Measurements from ENCODE around the gene LAMP1. TPM values are rescaled to one million over a fixed set of nuclear protein-coding genes. Genes with fewer than 3 reads are reported as not detected.

Gene LAMP1
- polyA plus RNA-seq, 1 of the 3 experiments (the other 2 are of a cell fraction), result 261 TPM

DNA sequence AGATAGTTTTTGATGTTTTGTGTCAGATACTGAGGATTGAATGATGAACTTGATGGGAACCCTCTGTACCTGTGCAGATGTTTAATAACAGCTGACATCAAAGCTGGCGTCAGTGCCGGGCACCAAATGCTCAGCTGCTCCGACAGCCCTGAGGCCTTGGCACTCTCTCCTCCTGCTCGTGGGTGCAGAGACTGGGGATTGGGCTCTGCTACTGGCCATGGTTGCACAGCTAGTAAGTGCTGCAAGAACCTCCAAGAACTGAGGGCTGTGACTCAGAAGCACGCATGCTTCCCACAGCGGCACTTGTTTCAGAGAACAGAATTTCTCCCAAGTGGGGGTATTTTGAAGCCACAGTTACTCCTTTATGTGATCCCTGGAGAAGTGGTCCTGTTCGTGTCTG, 5.9 kb downstream of the LAMP1 start:
- 95% methylated on average over 4 of the region's 7 CpGs for WGBS (ENCODE audit: low lambda C conversion rate)
- TF ChIP-seq USF1 (IDR thresholded peaks at IDR 0.05; ENCODE audit: borderline replicate concordance, low read depth), result no peak
- TF ChIP-seq, protein P1, sequence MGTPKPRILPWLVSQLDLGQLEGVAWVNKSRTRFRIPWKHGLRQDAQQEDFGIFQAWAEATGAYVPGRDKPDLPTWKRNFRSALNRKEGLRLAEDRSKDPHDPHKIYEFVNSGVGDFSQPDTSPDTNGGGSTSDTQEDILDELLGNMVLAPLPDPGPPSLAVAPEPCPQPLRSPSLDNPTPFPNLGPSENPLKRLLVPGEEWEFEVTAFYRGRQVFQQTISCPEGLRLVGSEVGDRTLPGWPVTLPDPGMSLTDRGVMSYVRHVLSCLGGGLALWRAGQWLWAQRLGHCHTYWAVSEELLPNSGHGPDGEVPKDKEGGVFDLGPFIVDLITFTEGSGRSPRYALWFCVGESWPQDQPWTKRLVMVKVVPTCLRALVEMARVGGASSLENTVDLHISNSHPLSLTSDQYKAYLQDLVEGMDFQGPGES (IDR thresholded peaks at IDR 0.05; ENCODE audit: low read depth, low read length), result no peak
- TF ChIP-seq POLR2AphosphoS5 (IDR thresholded peaks at IDR 0.05; ENCODE audit: low read depth, low read length), result no peak
- no peak for TF ChIP-seq NFIC (IDR thresholded peaks at IDR 0.05; ENCODE audit: borderline replicate concordance)
- no peak for TF ChIP-seq MAX (IDR thresholded peaks at IDR 0.05; ENCODE audit: low read depth)
- no peak for TF ChIP-seq ELF1 (IDR thresholded peaks at IDR 0.05)
- no peak for TF ChIP-seq RXRA (IDR thresholded peaks at IDR 0.05; ENCODE audit: borderline replicate concordance, low read depth)
- TF ChIP-seq FOXM1 (IDR thresholded peaks at IDR 0.05; ENCODE audit: low read depth), result no peak
- TF ChIP-seq EP300 (IDR thresholded peaks at IDR 0.05; ENCODE audit: borderline replicate concordance in 1 of 2, low read depth in 1 of 2, low read length in 1 of 2), result no peak
- TF ChIP-seq, protein P2, sequence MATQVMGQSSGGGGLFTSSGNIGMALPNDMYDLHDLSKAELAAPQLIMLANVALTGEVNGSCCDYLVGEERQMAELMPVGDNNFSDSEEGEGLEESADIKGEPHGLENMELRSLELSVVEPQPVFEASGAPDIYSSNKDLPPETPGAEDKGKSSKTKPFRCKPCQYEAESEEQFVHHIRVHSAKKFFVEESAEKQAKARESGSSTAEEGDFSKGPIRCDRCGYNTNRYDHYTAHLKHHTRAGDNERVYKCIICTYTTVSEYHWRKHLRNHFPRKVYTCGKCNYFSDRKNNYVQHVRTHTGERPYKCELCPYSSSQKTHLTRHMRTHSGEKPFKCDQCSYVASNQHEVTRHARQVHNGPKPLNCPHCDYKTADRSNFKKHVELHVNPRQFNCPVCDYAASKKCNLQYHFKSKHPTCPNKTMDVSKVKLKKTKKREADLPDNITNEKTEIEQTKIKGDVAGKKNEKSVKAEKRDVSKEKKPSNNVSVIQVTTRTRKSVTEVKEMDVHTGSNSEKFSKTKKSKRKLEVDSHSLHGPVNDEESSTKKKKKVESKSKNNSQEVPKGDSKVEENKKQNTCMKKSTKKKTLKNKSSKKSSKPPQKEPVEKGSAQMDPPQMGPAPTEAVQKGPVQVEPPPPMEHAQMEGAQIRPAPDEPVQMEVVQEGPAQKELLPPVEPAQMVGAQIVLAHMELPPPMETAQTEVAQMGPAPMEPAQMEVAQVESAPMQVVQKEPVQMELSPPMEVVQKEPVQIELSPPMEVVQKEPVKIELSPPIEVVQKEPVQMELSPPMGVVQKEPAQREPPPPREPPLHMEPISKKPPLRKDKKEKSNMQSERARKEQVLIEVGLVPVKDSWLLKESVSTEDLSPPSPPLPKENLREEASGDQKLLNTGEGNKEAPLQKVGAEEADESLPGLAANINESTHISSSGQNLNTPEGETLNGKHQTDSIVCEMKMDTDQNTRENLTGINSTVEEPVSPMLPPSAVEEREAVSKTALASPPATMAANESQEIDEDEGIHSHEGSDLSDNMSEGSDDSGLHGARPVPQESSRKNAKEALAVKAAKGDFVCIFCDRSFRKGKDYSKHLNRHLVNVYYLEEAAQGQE (IDR thresholded peaks at IDR 0.05; ENCODE audit: low read depth, low read length), result no peak
- TF ChIP-seq RCOR1 (IDR thresholded peaks at IDR 0.05; ENCODE audit: low read length), result no peak
- TF ChIP-seq, protein P3, sequence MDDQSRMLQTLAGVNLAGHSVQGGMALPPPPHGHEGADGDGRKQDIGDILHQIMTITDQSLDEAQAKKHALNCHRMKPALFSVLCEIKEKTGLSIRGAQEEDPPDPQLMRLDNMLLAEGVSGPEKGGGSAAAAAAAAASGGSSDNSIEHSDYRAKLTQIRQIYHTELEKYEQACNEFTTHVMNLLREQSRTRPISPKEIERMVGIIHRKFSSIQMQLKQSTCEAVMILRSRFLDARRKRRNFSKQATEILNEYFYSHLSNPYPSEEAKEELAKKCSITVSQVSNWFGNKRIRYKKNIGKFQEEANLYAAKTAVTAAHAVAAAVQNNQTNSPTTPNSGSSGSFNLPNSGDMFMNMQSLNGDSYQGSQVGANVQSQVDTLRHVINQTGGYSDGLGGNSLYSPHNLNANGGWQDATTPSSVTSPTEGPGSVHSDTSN (IDR thresholded peaks at IDR 0.05), result no peak
- no peak for TF ChIP-seq MXI1 (IDR thresholded peaks at IDR 0.05; ENCODE audit: low read depth, low read length)
- no peak for TF ChIP-seq TAF1 (IDR thresholded peaks at IDR 0.05; ENCODE audit: borderline replicate concordance, low read depth, low read length)
- TF ChIP-seq TEAD4 (IDR thresholded peaks at IDR 0.05; ENCODE audit: borderline replicate concordance, insufficient read depth), result no peak
- TF ChIP-seq EZH2phosphoT487 (IDR thresholded peaks at IDR 0.05; ENCODE audit: borderline replicate concordance, low read depth), result no peak
- no peak for TF ChIP-seq TCF12 (IDR thresholded peaks at IDR 0.05)
- TF ChIP-seq YY1 (IDR thresholded peaks at IDR 0.05; ENCODE audit: low read depth), result no peak
- TF ChIP-seq ZBTB33 (IDR thresholded peaks at IDR 0.05; ENCODE audit: borderline replicate concordance, low read depth), result no peak
- no peak for TF ChIP-seq GABPA (IDR thresholded peaks at IDR 0.05; ENCODE audit: low read depth)
- H3K9me3 ChIP-seq, result no peaks in the 10 kb centered on the region
- POLR2A ChIA-PET, result no interaction called here
- H3K4me3 ChIP-seq (ENCODE audit: low read depth in 2 of 2, low read length in 1 of 2), result no peak overlapping the region
- peaks cover 0 to 4% of the 10 kb centered on the region in 2 experiments for H3K36me3 ChIP-seq (replicated peaks in 1 of 2; ENCODE audit: control insufficient read depth in 1 of 2, insufficient read depth in 2 of 2, low read length in 1 of 2)
- CTCF ChIA-PET, result interaction anchor here (0.8 kb wide), 1 partner anchor 360 kb away, joined by 4 read pairs; no protein-coding TSS in a partner anchor
- H3K9me2 ChIP-seq, result no peaks in the 10 kb centered on the region
- H3K27ac ChIP-seq (ENCODE audit: low read depth in 2 of 2, low read length in 1 of 2), result no peak overlapping the region
- H4K20me1 ChIP-seq (ENCODE audit: insufficient read depth), result peaks cover 77% of the 10 kb centered on the region
- H2AFZ ChIP-seq (ENCODE audit: low read depth), result no peak overlapping the region
- no peak overlapping the region for H3K4me2 ChIP-seq
- H3K9ac ChIP-seq, result no peak overlapping the region
- H3K27me3 ChIP-seq (ENCODE audit: insufficient read depth), result no peaks in the 10 kb centered on the region
- H3K79me2 ChIP-seq (ENCODE audit: insufficient read depth), result peaks cover 99% of the 10 kb centered on the region
- H3F3A ChIP-seq (replicated peaks; ENCODE audit: insufficient read depth), result peaks cover 8% of the 10 kb centered on the region
- DNase-seq, result no peak
- peaks cover 0 to 3% of the 10 kb centered on the region in 2 experiments; a peak in 1 of 4 replicates for H3K4me1 ChIP-seq (ENCODE audit: control insufficient read depth in 1 of 2, insufficient read depth in 2 of 2, low read depth in 1 of 2, low read length in 1 of 2)
